Forelimb muscle (tissue), 1 donor: ENCODE results near the gene AGO3. TPM values are rescaled to one million over a fixed set of nuclear protein-coding genes. Genes with fewer than 3 reads are reported as not detected.

Source experiments
- DNase-seq: peaks from one replicate; pipeline ENCODE4 v3.0.0-alpha.2; 2013; ENCODE audit warnings: low read depth
- polyA plus RNA-seq: library from polyadenylated mRNA; unstranded; fragments of 120-200 nt; gene quantifications from one replicate; pipeline ENCODE4 v1.2.1, GENCODE V29; 2013; ENCODE audit not compliant: insufficient read length

AGO3 gene
- polyA plus RNA-seq, 1 donor, result 8.6 TPM

GRCh38 chr1:36083219-36083618 lies 152.3 kb downstream of the AGO3 start:
- no peak for DNase-seq

- DNase-seq, result no peak
Observed at GRCh38 chr1:36083635-36084496, 153.0 kb downstream of the AGO3 start, which contains the start of gene TEKT2. TEKT2 (plus strand) TSS chr1:36084094; CDS start chr1:36084922, 828 bp downstream.

GRCh38 chr1:36084497-36085115 lies 153.7 kb downstream of the AGO3 start:
- no peak for DNase-seq

GRCh38 chr1:36085126-36085525 lies 154.2 kb downstream of the AGO3 start:
- no peak for DNase-seq

- DNase-seq, result no peak
Observed at GRCh38 chr1:36085686-36086526, 155.0 kb downstream of the AGO3 start.

GRCh38 chr1:36086529-36087232 lies 155.8 kb downstream of the AGO3 start:
- DNase-seq, result no peak

GRCh38 chr1:36087233-36088123 lies 156.6 kb downstream of the AGO3 start:
- DNase-seq, result no peak

- no peak for DNase-seq
Observed at GRCh38 chr1:36088265-36088576, 157.3 kb downstream of the AGO3 start.

GRCh38 chr1:36088577-36089392 lies 157.9 kb downstream of the AGO3 start, which contains the start of gene ADPRS:
ADPRS (plus strand) TSS chr1:36088892; CDS start chr1:36088905, 13 bp downstream.
- peak; percentile 67 for DNase-seq

GRCh38 chr1:36089393-36090121 lies 158.7 kb downstream of the AGO3 start:
- DNase-seq, result no peak

GRCh38 chr1:36091141-36091540 lies 160.2 kb downstream of the AGO3 start:
- DNase-seq, result no peak

- no peak for DNase-seq
Observed at GRCh38 chr1:36091698-36092097, 160.8 kb downstream of the AGO3 start.

- DNase-seq, result no peak
Observed at GRCh38 chr1:36092166-36092797, 161.4 kb downstream of the AGO3 start.

- DNase-seq, result no peak
Observed at GRCh38 chr1:36092798-36093185, 161.9 kb downstream of the AGO3 start.

GRCh38 chr1:36093226-36093625 lies 162.3 kb downstream of the AGO3 start:
- no peak for DNase-seq

- no peak for DNase-seq
Observed at GRCh38 chr1:36093929-36094328, 163.0 kb downstream of the AGO3 start.

GRCh38 chr1:36094621-36095061 lies 163.7 kb downstream of the AGO3 start:
- DNase-seq, result no peak

- no peak for DNase-seq
Observed at GRCh38 chr1:36095760-36096405, 165.0 kb downstream of the AGO3 start.
